Measurements from ENCODE around the gene LARP6.
"Not testable (repeated sequence)": the region's sequence is repeated elsewhere in the genome, so short reads cannot be mapped to it uniquely, and the experiment has no call there.

DNA sequence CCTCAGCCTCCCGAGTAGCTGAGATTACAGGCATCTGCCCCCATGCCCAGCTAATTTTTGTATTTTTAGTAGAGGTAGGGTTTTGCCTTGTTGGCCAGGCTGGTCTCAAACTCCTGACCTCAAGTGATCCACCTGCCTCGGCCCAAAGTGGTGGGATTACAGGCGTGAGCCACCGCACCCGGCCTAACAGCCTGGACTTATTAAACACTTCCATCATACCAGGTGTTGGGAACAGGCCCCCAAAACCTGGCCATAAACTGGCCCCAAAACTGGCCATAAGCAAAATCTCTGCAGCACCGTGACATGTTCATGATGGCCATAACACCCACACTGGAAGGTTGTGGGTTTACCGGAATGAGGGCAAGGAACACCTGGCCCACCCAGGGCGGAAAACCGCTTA, 49.6 kb downstream of the LARP6 start:
- TF ChIP-seq, protein P1, sequence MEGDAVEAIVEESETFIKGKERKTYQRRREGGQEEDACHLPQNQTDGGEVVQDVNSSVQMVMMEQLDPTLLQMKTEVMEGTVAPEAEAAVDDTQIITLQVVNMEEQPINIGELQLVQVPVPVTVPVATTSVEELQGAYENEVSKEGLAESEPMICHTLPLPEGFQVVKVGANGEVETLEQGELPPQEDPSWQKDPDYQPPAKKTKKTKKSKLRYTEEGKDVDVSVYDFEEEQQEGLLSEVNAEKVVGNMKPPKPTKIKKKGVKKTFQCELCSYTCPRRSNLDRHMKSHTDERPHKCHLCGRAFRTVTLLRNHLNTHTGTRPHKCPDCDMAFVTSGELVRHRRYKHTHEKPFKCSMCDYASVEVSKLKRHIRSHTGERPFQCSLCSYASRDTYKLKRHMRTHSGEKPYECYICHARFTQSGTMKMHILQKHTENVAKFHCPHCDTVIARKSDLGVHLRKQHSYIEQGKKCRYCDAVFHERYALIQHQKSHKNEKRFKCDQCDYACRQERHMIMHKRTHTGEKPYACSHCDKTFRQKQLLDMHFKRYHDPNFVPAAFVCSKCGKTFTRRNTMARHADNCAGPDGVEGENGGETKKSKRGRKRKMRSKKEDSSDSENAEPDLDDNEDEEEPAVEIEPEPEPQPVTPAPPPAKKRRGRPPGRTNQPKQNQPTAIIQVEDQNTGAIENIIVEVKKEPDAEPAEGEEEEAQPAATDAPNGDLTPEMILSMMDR (IDR thresholded peaks at IDR 0.05) = not testable (repeated sequence)
- TF ChIP-seq POLR2A (IDR thresholded peaks at IDR 0.05) = not testable (repeated sequence)
